GM18861 (cell line): ENCODE results near the gene CBX6.

Experiments used
- ATAC-seq: cut with Tn5 transposase; IDR thresholded peaks from one replicate; pipeline ENCODE4 v1.9.1; 2021; ENCODE audit not compliant: unreplicated experiment

Gene CBX6

DNA sequence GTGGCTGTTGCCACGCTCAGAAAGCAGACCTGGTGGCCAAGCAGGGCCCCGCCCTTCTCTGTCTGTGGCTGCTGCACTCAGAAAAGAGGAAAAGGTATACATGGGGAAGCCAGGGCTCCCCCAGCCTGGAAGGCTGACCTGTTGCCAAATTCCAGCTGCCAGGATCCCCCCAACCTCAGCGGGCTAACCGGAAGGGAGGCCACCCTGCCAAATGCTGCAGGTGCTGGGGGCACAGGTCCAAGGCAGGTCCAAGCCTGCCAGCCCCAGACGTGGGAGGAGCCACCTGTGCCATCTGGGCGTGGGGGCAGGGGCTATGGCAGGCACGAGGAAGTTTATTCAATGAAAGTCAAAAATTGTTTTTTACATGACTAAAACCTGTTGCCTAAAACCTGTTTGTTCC is 30.8 kb downstream of the CBX6 start:
- ATAC-seq, result no peak

DNA sequence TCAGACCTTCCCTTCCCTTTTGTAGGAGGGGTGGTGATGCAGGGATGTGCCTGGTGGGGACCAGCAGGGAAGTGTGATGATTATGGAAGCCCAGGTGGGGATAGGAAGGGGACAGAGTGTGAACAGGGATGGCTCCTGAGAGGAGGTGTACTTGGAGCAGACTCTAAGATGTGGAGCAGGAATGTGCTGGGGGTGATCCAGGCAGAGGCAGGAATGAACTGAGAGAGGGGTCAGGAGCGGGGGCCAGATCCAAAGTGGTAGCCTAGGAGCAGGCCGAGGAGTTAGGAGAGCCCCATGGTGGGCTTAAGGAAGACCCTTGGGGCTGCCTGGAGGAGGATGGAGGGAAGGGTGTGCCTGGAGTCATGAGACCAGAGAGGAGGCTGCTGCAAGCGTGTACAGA is 31.9 kb downstream of the CBX6 start:
- no peak for ATAC-seq

DNA sequence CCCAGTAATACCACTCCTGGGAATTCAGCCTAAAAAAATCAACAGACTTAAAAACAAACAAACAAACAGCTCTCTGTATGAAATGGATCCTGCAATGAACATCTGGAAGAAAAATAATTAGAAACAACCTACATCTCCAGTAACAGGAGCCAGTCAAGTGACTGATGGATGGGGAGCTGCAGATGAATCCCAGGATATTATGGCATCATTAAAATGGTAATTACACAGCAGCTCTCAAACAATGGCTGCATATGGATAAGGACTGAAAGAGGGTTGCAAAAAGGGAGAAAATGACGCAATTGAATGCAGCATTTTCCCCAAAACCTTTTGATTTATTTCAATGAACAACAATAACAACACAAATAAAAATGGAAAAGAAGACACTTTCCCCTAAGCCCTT is 32.3 kb downstream of the CBX6 start:
- ATAC-seq, result no peak

DNA sequence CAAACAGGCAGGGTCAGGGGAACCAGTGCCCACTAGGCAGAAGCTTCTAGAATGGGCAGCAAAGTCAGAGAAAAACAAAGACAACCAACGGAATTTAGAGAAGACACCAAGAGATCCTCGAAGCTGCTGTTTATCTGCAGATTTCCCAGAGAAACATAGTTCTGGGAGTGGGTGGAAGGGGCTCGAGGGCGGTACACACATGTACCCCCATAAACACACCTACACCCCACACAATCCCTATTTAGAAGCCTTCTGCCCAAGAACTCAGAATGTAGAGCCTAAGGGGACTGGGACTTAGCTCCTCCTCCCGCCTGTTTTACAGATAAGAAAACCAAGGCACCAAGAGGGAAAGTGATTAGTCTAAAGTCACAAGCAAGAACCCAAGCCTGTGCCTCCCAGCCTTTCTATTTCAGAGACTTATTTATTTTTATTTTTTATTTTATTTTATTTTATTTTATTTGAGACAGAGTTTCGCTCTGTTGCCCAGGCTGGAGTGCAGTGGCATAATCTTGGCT is 34.5 kb downstream of the CBX6 start:
- ATAC-seq, result no peak

DNA sequence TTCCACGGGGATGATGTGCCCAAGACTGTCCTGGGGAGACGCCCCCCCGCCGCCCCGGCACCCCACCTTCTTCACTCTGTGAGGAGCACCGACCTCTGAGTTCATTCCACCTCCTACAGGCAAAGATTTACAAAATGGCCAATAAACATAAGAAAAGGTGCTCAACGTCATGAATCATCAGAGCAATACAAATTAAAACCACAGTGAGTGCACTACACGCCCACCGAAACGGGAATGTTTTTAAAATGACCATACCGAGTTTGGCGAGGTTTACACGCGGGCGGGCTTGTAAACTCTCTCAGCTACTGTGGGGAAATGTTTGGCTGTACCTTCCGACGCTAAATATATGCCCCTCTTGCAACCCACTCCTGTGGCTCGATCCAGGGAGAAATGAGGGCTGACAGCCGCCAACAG is 36.1 kb downstream of the CBX6 start:
- ATAC-seq, result no peak

DNA sequence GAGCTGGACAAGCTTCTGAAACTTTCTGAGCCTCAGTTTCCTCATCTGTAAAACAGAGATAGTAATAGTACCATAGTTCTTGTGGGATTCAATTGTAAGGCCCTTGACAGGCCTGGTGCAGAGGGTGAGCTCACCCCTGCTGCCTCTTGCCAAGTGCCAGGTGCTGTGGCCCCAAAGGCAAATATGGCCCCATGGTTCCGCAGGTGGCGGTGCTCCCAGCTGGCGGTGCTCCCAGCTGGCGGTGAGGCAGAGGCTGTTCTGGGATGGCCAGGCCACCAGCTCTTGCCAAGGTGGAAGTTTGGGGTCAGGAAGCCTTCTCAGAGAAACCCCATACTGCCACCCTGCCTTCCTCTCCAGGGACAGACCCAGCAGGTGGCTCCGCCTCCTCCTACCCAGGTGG is 37.0 kb downstream of the CBX6 start:
- no peak for ATAC-seq

DNA sequence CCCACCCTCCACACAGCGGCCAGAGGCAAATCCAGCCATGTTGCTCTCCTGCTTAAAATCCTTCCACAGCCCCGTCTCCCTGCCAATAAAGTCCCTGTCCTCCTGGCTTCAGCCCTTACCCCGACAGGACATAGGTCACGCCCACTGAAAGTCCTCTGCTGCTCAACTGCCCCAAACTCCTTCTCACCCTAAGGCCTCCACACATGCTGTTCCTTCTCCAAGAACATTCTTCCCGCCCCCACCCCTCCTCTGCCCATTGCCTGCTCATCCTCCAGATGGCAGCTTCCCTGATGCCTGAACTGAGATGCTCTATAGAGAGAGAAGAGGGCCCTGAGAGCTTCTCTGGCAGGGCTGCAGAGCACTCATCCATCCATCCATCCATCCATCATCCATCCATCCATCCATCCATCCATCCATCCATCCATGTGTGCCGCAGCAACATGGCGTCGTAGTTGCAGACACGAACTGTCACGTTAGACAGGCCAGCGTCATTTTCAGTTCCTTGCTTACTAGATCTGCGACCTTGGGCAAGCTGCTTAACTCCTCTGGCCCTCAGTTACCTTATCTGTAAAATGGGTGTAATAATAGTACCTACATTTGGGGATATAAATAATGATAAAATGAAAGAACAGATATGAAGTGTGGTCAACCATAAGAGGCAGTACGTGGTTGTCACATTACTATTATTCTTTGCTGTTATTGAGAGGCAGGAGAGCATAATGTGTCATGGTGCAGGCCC is 37.6 kb downstream of the CBX6 start:
- ATAC-seq, result no peak

DNA sequence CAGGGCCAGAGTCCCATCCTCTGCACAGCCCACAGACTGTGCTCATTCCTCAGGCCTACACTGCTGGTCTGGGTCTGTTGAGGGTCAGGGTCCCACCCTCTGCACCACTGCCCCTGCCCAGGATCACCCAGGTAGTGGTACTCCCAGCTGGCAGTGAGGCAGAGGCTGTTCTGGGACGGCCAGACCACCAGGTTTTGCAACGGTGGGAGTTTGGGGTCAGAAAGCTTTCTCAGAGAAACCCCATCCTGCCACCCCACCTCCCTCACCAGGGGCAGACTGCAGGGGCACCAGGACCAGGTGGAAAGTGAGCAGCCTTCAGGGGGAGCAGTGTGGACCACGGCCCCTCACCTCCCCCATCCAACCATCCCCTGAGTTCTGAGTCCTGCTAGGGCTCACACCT is 39.0 kb downstream of the CBX6 start:
- no peak for ATAC-seq

DNA sequence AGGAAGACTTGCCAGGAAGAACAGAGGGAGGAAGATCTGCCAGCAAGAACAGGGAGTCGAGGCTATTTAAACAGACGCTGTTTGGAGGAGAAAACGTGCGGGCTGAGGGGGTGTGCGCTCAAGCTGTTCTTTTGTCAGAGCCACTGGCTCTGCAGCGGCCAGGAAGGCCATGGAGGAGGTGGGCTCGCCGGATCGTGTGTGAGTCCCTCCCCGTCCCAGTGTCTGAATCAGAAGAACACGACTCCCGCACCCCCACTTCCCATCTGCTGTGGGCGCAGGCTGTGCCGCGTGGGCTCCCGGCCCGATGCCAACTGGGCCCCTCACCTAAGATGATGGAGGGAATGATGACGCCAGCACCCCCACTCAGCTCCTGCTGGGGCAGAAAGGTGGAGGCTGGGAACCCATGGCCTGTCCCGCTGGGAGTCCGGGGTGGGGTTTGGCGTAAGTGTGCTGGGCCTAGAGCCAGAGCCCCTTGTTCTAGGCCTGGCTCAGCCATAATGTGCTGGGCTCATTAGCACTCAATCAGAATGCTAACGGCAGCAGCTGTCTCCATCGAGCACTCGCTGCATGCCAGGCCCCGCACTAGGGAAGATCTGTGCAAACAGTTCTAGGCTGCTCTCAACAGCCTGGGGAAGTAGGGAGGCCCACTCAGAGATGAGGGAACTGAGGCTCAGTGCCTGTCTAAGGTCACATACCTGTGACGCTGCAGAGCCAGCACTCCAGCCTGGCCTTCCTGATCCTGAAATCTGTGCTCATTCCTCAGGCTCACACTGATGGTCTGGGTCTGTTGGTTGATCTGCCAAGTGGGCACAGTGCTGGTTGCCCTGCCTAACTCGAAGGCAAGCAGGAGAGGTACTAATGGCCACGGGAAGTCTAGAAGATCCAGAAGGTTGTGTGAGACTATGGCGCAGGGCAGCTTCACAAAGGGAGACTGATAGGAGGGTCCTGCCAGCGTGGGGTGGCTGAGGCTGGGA is 39.7 kb downstream of the CBX6 start:
- ATAC-seq, result no peak

DNA sequence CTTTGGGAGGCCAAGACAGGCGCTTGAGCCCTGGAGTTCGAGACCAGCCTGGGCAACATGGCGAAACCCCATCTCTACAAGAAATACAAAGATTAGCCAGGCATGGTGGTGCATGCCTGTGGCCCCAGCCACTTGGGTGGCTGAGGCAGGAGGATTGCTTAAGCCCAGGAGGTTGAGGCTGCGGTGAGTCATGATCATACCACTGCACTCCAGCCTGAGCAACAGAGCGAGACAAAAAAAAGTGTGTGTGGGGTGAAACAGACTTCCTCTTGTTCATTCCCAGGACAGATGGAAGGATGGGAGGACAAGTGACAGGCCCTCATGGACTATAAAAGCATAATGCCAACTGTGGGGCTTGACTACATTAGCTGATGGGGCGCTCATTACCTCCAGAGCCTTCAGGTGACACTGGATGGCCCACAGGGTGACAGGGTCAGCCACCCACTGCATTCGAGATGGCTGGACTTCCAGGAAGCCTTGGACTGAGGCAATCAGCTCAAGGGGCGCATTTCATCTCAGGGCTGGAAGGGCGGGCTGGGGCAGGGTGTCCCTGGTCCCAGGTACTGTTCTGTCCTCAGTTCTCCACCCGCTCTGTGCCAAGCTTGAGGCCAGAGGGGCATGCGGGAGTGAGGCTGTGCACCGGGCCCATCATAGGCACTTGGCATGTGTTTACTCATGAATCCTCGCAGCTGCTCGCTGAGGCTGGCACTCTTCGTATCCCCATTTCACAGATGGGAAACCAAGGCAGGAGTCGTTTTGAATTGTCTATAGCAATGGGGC is 40.7 kb downstream of the CBX6 start:
- no peak for ATAC-seq

DNA sequence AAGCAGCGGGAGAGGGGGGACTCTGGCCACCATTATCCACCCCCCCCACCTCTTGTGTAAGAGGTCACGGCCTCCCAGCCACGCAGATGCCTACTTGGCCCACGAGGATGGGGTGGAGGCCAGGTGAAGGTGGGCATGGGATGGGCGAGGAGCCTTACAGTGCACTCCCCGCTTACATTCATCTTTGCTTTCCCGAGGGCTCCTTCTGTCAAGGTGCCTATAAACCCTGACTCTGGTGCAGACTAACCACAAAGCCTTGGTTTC is 41.2 kb downstream of the CBX6 start:
- no peak for ATAC-seq

DNA sequence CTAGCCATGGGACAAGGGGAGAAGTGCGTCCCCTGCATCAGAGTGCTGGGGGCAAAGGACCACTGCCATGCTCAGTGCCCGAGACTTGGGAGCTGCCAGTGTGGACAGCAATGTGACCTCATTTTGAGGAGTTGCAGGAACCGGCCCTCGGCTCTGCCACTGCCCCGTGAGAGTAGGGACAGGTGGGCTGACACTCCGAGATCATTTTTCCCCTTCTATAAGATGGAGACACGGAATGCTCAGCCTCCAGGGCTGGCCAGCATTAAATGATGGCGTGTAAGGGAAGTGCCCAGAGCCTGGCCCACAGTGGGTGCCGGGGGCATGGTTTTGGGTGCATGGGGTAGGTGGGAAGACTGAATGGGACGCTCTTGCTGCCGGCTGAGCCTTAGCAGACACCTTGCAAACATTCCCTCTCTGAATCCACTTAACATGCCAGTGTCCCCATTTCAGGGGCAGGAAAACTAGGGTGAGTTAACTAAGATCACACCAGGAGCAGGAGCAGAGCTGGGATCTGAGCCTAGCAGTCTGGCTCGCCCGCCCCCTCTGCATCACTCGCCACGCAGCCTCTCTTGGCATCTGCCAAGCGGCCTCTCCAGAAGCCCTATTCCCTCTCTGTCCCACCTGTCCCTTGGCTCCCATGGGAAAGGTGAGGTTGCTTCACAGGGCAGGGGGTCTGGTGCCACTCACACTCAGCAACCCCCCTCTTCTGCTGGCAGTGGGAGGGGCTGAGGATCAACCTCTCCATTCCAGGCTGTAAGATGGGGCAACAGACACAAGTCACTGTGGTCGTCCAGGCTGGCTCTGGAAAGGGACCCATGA is 41.8 kb downstream of the CBX6 start:
- ATAC-seq, result no peak

DNA sequence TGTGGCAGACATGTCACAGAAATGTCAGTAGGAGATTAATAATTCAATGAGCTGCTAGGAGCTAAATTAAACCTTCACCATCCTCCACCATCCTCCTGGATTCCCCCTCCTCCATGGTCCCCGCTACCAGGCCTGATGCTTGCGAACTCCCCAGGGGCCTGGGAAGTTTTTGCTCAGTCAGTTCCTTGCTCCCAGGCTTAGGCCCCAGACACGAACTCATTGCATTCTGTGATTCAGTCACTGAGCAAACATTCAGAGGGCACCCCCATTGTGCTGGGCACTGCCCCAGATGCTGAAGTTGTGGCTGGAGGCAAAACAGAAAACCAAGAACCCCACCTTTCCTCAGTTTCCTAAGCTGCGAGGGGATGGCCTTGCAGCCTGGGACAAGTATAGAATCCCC is 42.5 kb downstream of the CBX6 start:
- ATAC-seq, result no peak

DNA sequence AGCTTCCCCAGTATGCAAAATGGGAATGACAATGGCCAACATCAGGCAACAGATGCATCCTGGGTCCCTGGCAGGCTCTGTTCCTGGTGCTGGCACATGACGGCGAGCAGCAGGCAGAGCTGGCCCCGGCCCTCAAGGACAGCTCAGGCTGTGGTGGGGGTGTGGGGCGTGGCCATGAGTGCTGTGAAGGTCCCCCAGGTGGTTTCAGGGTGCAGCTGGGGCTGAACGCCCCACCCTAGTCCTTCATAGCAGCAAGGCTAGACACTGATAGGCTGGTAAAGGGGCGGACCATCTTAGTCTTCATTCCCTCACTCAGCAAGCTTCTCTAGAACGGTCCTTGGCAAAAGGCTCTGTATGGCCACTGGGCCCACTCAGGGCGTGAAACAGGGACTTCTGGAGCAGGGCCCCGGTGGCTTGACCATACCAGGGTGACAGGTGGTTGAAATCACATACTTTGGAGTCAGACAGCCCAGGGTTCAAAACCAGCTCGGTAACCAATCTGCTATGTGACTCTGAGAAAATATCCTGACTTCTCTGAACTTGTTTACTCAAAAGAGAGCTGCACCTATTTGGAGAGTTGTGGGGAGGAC is 43.3 kb downstream of the CBX6 start:
- ATAC-seq, result no peak

DNA sequence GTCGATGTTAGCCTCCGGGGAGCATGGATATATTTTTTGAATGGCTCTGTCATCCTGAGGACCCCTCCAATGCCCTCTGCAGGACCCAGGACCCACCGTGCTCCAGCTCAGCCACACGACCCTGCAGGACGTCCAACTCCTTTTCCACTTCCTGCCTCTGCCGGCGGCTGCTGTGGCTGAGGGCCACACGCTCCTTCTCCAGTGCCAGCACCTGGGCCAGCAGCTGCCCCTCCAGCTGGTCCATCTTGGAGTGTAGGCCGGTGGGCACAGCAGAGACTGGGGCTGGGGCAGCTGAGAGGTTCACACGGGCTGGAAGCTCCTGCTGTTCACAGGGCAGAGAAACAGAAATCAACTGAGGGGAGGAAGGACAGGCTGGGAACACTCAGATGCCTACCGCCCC is 43.8 kb downstream of the CBX6 start:
- ATAC-seq, result no peak

DNA sequence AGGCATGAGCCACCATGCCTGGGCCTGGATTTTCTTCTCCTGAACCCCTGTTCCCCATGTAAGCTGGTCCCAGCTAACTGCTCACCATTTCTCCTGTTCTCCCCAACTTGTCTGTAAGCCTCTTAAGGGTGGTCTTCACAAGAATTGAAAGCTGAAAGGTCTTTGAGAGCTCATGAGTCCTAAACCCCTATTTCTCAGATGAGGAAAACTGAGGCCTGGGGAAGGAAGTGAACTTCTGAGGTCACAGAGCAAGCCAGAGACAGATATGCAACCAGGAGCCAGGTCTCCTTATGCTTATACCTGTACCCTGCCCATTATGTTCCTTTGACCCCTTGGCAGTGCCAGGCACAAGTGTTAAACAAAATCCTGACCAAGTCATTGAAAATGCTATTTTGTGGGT is 44.5 kb downstream of the CBX6 start:
- ATAC-seq, result no peak

DNA sequence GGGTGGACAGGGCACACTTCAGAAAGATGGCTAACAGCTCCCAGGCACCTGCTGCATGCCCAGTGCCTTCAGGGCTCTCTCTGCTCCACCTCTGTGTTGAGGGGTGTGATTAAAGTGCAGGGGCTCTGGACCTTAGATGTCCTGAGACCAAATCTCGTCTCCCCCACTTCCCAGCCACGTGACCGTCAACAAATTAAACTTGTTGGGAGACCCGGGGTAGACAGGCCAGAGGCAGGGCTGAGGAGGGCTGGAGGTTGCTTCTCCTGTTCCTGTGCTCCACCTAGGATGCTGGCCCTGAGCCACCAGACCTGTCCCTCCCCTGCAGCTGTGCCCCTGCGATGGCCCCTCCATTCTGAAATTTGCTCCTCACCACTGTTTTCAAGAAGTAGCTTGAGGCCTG is 45.2 kb downstream of the CBX6 start:
- ATAC-seq, result no peak

DNA sequence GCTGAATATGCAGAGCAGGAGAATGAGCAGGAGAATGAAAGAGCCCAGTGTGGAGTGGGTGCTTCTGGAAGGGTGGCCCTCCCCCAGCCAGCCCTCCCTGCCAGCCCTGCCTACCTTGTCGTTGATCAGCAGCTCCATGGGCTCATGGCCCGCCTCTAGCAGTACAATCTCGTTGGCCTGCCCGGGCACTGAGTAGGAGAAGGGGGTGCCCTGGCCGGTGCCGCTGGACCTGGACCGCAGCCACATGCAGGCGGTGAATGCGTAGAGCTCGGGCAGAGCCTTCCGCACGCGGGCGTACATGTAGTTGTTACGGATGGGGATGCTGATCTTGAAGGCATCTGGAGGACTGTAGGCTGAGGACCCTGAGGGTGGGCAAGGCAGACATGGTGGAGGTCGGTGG is 45.6 kb downstream of the CBX6 start:
- ATAC-seq, result no peak

DNA sequence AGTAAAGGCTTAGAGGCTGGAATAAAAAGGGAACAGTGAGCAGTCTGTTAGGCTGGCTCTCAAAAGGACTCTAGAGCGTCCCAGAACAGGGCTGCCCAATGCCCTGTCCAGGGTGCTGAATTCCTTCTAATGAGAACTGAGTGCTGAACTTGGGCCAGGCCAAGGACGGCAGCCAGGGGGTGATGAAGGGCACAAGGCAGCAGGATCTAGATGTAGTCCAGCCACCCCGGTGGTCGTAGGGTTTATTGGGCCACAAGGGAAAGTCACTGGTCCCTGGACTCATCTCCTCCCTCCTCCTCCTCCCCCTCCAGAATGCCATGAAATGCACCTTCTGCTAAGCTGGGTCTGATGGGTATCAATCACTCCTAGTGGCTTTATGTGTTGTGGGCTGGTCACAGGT is 47.4 kb downstream of the CBX6 start:
- ATAC-seq, result no peak

DNA sequence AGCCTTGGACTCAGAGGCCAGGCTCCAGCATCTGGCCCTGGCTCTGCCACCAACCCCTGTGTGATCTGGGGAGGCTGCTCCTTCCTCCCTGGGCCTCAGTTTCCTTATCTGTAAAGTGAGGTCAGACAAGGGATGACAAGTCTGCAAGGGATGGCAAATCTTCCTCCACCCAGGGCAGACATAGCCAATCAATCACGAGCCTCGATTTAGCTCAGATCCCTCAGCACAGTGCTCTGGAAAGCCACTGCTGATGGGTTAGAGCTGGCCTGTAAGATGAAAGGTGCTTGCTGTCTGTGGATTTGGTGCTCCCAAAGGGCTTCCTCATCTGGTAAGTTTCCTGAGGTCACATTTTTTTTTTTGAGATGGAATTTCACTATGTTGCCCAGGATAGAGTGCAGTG is 48.4 kb downstream of the CBX6 start:
- ATAC-seq, result no peak
